GM18508 (cell line): ENCODE results near the gene PPP1R26.
"Not testable (repeated sequence)": the region's sequence is repeated elsewhere in the genome, so short reads cannot be mapped to it uniquely, and the experiment has no call there.

Experiments
- ATAC-seq: cut with Tn5 transposase; IDR thresholded peaks from one replicate; pipeline ENCODE4 v1.9.1; 2021; ENCODE audit warnings: moderate number of reproducible peaks; ENCODE audit not compliant: insufficient read depth, unreplicated experiment

Gene PPP1R26

DNA sequence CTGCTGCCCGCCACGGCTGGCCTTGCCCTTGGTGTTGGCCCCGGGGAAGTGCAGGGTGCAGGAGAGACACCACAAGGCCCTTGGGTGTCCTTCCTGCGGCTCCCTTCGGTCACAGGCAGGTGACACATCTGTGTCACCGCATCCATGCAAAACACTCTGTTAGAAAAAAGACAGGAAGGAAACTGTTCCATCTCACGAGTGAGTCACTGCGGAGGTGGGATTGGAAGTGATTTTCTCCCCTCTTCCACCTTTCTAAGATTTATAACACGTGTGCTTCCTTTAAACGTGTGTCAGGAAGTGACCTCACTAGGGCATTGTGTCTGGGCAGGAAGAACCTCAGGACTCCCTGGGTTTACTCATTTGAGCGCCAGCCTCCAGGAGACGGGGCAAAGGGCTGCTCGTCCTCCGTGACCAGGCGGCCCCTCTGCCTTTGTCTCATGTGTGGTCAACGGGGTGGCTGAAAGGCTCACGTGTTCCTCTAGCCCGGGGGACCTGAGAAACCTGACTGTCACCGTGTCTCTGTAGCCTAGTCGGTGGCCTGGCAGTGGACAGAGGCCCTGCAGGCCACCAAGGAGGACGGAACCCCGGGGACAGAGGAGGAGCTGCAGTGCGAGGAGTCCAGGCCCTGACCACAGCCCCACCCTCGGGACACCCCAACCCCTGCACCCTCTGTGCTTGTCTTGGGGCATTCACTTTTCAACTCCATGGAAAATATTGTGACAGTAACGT, 36.7 kb downstream of the PPP1R26 start:
- ATAC-seq: no peak

DNA sequence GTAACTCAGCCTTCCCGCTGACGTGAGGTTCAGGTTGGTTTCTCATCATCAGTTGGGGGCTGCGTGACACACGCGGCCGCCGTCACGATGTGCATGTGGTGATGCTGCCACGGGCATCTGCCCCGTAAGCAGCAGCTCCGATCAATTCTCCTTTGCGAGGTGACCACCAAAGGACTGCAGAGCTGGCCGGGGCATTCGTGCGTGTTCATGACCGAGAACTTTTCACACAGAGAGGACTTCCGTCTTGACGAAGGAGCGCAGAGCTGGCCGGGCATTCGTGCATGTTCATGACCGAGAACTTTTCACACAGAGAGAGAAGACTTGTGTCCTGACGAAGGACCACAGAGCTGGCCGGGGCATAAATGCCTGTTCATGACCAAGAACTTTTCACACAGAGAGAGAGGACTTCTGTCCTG, 37.8 kb downstream of the PPP1R26 start:
- no peak for ATAC-seq

DNA sequence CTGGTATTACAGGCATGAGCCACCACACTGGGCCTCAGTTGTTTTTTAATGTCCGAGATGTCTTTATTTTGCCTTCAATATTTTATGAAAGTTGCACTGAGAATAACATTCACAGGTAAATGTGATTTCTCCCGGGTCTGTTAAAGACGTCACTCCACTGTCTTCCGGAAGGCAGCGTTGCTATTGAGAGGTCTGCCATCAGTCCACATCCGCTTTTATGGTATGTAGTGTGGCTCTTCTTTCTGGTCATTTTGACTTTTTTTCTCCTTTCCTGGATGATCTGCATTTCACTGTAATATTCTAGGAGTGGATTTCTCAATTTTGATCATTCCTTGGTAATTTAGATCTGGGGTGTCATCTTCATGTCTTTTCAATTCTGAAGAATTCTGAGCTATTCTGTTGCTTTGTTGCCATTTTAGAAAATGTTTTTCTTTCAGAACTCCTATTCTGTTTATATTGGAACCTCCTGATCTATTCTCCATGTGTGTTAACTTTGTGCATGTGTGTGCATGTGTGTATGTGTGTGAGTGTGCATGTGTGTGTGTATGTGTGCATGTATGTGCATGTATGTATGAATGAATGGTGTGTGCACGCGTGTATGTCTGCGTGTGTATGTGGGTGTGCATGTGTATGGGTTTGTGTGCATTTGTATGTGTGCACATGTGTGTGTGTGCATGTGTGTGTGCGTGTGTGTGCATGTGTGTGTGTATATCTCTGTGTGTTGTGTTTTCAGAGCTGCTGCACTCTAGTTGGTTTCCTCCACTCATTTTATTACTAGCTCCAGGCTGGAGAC, 39.8 kb downstream of the PPP1R26 start:
- no peak for ATAC-seq

DNA sequence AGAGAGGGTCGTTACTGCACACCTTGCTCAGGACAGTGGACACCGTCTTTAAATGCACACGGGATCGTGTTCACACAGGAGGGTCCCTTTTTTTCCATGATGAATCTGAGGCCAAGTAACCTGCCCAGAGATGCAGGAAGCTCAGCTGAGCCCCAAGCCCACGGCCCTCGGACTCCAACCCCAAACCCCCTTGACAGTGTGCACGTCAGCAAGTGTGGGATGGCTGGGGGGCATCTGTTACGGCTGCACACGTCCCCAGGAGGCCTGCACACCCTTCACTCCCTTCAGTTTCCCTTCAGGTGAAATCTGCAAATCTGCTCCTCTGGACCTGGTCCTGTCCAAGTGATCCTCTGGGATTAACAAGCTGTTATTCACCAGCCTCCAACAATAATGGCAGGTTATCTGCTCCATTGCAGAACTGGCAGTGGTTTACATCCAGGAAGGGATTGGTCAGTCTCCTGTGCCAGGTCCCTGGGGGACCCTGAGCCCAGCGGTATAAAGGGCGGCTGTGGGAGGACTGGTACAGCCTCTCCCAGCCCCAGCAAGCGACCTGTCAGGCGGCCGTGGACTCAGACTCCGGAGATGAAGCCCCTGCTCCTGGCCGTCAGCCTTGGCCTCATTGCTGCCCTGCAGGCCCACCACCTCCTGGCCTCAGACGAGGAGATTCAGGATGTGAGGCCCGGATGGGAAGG, 41.5 kb downstream of the PPP1R26 start, which contains the start of gene LCN1:
Gene LCN1 (plus strand): TSS at position 525 of the 692 bp plus-strand sequence. CDS start 58 bp downstream, at position 583.
- no peak for ATAC-seq

DNA sequence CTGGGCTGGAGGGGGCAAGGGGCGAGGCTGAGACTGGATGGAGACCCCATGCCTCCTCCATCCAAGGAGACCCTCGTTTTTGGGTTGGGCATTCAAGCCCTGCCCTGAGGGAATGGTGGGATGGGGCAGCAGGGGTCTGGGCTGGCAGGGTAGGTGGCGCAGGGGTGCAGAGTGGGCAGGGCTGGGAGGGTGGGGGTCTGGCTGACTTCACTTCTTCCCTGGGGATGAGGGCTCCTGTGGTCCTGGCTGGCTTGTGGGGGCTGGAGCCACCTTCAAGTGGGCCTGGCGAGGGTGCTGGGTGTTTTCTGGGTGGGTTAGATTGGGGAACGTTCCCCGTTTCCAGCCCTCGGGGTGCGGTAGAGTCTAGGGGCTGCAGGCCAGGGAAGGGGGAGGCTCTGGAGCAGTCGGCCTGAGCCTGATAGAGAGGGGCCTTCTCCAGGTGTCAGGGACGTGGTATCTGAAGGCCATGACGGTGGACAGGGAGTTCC, 42.1 kb downstream of the PPP1R26 start:
- ATAC-seq: no peak

DNA sequence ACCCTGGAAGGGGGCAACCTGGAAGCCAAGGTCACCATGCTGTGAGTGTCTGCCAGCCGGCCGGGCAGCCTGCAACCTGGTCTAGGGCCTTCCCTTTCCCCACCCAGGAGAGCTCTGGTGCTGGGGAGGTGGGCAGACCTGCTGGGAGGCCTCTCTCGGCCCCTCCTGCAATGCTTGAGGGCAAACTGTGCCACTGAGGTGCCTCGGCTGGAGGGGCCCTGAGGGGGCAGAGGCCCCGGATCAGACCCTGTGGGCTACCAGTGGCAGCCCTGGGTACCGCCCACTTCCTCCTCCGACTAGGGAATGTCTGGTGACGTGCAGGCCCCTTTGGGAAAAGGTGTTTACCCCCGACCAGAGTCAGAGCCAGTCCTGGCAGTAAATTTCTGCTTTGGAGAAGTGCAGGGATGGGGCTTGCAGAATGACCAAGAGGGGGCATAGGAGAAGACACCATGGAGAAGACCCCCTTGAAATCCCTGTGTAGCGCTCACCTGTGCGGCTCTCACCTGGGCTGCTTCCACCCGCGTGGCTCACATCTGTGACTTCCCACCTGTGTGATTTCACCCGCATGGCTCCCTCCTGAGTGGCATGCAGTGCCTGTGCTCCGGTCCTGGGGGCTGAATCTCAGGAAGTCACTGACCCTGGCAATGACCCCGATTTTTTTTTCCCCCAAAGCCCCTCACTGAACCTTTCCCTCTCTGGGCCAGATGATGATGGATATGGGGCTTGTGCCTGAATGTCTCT, 42.7 kb downstream of the PPP1R26 start:
- ATAC-seq: no peak

DNA sequence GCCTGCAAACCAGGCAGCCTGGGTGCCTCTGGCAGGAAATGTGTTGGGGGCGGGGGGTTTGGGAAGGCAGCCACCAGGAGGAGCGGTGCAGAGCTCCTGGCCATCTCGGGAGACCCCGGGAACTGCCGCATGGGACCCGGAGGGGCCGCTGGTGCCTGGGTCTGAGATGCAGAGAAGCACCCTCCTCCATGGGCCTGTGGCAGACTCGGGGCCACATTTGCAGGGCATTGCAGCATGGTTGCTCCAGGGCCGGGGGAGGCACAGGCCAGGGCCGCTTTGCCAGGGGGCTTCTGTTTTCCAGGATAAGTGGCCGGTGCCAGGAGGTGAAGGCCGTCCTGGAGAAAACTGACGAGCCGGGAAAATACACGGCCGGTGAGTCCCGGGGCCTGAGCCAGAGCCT, 43.3 kb downstream of the PPP1R26 start:
- no peak for ATAC-seq

DNA sequence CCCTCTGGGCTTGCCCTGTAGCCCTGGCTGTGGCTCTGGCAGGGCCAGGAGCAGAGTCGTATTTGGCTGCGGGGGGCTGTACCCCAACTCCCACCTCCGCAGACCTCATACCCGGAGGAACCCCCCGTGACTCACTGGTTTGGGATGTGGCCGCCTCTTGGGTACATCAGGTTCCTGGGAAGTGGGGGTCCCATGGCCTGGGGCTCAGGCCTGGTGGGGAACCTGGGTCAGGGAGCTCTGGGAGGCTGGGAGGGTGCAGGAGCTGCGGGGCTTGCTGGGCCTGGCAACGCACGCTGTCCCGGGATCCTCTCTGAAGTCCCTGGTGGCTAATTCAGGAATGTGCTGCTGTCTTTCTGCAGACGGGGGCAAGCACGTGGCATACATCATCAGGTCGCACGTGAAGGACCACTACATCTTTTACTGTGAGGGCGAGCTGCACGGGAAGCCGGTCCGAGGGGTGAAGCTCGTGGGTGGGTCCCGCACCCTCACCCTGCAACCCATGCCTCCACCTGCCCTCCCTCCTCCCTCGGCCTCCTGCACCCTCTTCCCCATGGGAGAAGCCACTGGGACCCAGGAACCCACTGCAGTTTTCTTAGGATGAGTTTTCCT, 44.0 kb downstream of the PPP1R26 start:
- no peak for ATAC-seq

DNA sequence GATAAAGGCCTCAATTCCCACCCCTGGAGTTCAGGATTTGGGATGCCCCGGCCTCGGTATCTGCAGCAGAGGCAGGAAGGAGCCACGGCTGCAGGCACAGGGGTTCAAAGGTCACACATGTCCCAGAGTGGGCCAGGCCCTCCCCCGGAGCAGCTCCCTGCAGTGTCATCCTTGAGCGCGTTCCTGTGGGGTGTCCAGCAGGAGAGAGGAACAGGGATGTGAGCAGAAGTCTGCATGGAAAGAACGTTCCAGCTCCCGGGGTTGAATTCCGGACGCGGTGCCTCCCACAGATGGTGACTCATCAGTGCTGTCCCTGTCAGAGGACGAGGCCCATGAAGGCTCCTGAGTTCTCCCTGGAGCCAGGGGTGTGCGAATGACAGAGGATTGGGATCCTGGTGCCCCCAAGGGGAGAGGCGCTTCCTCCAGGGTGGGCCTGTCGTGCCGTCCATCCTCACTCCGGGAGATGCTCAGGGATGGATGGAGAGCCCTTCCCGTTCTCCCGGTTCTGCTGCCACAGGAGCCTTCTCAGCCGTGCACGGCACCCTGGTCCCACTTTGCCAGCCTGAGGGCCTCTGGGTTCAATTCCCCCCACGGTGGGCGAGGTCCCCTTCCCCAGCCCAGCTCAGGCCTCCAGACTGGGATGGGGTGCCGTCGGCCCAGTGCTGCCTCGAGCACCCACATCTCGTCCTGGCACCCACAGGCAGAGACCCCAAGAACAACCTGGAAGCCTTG, 44.7 kb downstream of the PPP1R26 start:
- ATAC-seq: no peak

DNA sequence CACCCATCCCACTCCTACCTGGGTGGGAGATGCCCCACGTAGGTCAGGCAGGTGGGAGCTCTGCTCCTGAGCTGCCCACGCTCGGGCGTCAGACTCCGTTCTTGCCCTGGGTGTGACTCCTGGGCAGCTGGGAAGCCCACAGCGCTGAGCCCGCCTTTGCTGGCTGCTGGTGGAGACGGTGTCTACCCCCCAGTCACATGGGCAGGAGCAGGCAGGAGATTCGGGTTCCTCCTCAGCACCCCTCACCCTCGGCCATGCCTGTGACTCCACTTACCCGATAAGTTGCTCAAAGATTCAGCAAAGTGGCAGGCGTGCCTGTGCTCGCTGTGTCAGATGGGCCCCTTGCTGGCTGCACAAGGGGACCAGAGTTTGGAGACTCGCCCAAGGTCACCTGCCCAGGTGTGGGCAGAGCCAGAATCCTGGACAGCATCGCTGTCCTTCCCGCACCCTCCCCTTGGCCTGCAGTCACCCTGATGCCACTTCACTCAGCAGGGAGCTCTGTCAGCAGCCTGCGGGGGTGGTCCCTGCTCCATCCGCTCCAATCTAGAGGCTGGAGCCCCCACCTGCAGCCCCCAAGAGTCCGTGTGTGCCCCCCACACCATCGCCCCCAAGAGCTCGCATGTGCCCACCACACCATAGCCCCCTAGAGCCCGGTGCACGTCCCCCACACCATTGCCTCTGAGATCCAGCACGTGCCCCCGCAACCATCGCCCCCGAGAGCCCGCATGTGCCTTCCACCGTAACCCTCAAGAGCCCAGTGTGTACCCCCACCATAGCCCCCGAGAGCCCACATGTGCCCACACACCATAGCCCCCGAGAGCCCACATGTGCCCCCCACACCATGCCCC, 45.9 kb downstream of the PPP1R26 start:
- ATAC-seq: no peak

DNA sequence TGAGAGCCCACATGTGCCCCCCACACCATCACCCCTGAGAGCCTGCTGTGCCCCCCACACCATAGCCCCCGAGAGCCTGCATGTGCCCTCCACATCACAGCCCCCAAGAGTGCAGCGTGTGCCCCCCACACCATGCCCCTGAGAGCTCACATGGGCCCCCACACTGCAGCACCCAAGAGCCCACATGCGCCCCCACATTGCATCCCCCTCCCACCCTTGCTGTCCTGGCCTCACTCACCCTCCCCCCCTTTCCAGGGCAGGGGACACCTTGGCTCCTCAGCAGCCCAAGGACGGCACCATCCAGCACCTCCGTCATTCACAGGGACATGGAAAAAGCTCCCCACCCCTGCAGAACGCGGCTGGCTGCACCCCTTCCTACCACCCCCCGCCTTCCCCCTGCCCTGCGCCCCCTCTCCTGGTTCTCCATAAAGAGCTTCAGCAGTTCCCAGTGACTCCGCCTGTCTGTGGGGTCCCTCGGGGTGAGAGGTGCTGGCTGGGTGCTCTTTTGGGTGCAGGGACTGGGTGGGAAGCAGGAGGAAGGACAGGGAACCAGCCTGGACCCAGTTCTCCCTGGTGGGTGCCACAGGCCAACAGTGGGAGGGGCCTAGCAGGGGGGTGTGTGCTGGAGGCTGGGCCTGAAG, 46.6 kb downstream of the PPP1R26 start:
- ATAC-seq: no peak

DNA sequence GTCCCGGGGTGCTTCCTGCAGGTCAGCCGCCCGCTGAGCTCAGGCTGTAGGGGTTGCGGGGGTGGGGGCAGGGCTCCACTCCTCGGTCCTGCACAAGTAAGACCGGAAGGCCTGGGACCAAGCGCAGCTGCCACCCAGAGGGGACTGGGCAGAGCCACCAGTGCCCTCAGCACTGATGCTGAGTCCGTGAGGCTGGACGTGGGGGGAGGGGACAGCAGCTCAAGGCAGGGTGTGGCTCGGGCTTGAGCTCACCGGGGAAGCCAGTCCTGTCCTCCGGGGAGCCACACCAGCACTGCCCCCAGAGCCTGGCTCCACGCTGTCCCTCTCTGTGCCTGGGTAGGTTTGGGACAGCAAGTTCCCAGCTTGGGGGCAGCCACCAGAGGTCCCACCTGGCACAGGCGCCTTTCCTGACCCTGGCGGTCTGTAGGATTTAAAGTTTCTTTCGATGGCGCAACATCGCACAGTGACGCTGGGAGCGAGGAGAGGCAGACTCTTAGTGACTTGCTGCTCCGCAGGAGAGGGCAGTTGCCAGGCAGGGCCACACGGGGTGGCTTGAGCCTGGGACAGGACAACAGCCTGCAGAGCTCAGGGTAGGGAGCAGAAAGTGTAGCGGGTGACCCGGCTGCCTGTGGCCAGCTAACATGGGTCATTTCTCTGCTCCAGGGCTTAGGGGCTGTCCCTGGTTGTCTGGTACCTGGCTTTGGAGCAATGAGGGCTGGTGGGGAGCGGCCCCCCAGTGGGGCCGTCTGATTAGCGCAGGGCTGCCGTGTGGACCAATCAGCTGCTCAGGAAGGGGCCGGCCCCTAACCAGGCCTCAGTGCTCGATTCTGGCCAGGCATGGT, 47.4 kb downstream of the PPP1R26 start:
- ATAC-seq: no peak

DNA sequence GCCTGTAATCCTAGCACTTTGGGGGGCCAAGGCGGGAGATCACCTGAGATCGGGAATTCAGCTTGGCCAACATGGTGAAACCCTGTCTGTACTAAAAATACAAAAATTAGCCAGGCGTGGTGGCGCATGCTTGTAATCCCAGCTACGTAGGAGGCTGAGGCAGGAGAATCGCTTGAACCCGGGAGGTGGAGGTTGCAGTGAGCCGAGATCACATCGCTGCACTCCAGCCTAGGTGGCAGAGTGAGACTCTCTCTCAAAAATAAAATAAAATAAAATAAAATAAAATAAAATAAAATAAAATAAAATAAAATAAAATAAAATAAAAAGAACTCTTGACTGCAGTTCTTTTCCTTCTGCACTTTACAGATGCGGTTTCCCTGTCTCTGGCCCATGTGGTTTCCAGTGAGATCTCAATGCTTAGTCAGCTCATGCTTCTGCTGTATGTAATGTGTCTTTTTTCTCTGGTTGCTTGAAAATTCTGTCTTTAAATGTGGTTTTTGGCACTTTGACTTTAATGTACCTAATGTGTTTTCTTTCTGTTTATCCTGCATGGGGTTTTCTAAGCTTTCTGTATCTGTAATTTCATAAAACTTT, 49.4 kb downstream of the PPP1R26 start:
- not testable (repeated sequence) for ATAC-seq

DNA sequence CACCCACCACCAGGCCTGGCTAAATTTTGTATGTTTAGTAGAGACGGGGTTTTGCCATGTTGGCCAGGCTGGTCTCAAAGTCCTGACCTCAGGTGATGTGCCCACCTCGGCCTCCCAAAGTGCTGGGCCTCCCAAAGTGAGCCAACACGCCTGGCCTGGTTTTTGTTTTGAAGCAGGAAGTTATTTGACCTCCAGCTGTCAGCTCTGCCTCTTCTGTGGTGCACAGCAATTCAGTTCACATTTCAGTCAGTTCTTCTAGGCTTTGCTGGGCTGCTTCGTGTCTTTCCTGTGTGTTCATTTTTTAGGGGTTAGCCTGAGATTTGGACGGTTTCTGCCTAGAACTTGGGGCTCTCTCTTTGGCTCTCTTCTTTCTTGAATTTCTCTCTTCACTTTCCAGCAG, 50.6 kb downstream of the PPP1R26 start:
- ATAC-seq: no peak

DNA sequence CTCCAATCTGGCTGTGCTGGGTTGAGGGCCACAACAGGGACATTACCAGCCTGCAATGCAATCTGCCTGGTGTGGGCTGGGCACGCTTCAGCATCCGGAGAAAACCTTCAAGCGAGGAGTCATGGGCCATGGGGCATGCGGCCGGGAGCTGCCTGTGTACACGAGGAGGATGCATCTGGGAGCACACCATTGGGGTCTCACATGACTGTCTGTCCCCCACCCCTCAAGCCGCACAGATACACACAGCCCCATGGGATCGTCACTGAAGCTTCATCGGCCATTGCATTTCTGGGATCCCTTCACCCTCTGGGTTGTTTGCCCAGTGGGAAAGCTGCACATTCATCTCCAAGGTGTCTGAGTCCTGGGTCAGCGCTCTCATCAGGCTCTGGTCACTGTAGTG, 51.5 kb downstream of the PPP1R26 start:
- ATAC-seq: no peak

DNA sequence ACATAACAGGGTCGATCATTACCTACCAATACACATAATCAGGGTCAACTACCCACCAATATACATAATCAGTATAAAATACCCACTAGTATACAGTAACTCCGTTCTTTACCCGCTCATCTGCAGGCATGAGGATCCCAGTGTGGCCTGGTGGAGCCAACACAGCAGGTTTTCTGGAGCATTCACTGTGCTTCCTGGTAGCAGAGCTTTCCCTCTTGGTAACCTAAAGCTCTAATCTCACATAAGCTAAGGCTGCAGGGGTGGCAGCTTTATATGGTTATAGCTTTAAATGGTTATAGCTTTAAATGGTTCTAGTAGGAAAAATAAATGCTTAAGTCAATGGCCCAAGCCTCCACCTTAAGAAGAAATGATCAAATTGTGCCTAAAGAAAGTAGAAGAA, 53.5 kb downstream of the PPP1R26 start:
- ATAC-seq: no peak

DNA sequence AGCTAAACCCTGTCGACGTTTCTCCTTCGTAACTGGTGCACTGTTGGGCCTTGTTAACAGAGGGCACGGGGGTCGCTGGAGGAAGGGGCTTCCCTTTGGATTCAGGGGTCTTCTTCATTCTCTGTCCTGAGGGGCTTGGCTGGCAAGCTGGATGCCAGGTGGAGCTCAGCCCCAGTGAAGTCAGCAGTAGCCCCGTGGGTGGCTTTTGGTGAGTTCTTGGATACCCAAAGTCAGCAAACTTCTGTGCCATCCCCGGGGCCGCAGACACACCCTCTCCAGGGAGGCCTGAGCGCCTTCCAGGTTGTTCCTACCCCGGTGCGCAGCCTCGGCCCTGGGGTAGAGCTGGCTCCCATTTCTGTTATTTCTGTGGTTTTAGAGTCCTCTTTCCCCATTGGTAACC, 54.1 kb downstream of the PPP1R26 start:
- no peak for ATAC-seq
